LNCaP clone FGC (cell line): ENCODE results near the gene FSTL4.

ENCODE experiments used
- DNase-seq: peaks from one replicate; pipeline ENCODE4 v3.0.0-alpha.2; 2011; ENCODE audit warnings: low read depth
- H3K4me3 ChIP-seq: 2 replicates; pipeline ENCODE4 v1.5.1; 2011; ENCODE audit warnings: mild to moderate bottlenecking, low read depth, low read length, control low read depth
- CTCF ChIP-seq: IDR thresholded peaks from 2 replicates; pipeline ENCODE4 v1.5.1; 2012; ENCODE audit warnings: mild to moderate bottlenecking; ENCODE audit not compliant: control insufficient read depth, insufficient read depth; ENCODE audit errors: extremely low read depth

Gene FSTL4

GRCh38 chr5:133251296-133252132 lies 360.8 kb downstream of the FSTL4 start:
- H3K4me3 ChIP-seq, result no peak overlapping the region
- TF ChIP-seq CTCF, result no peak
- DNase-seq, result no peak

GRCh38 chr5:133250527-133250926 lies 361.8 kb downstream of the FSTL4 start:
- H3K4me3 ChIP-seq, result no peak overlapping the region
- DNase-seq, result no peak
- no peak for TF ChIP-seq CTCF

GRCh38 chr5:133249593-133249992 lies 362.7 kb downstream of the FSTL4 start:
- TF ChIP-seq CTCF, result no peak
- DNase-seq, result peak; percentile 27
- no peak overlapping the region for H3K4me3 ChIP-seq

GRCh38 chr5:133247881-133248624 lies 364.3 kb downstream of the FSTL4 start:
- no peak for DNase-seq
- peak; percentile 57 for TF ChIP-seq CTCF
- H3K4me3 ChIP-seq, result no peak overlapping the region

- no peak for DNase-seq
- TF ChIP-seq CTCF, result no peak
- no peak overlapping the region for H3K4me3 ChIP-seq
Measured at GRCh38 chr5:133247151-133247709, 365.1 kb downstream of the FSTL4 start.

- no peak overlapping the region for H3K4me3 ChIP-seq
- DNase-seq, result no peak
- no peak for TF ChIP-seq CTCF
Measured at GRCh38 chr5:133246376-133247150, 365.8 kb downstream of the FSTL4 start.
